Dermis microvascular lymphatic vessel endothelial cell (primary cell): ENCODE results near the gene MRO. TPM values are rescaled to one million over a fixed set of nuclear protein-coding genes. Genes with fewer than 3 reads are reported as not detected.
"Not testable (repeated sequence)": the region's sequence is repeated elsewhere in the genome, so short reads cannot be mapped to it uniquely, and the experiment has no call there.

Experiments used
- DNase-seq, 2 donors: peaks; one replicate each; pipeline versions ENCODE4 v3.0.0 to v3.0.0-alpha.2; 2010; ENCODE audit warnings: low read depth in 2 of 2
- total RNA-seq: library from RNA; depleted of rRNA; stranded (reverse); fragments of >200 nt; gene quantifications from 2 replicates; pipeline ENCODE4 v1.2.1, GENCODE V29; 2014

Gene MRO
- total RNA-seq, 1 donor from 2014 or later, result not detected

DNA sequence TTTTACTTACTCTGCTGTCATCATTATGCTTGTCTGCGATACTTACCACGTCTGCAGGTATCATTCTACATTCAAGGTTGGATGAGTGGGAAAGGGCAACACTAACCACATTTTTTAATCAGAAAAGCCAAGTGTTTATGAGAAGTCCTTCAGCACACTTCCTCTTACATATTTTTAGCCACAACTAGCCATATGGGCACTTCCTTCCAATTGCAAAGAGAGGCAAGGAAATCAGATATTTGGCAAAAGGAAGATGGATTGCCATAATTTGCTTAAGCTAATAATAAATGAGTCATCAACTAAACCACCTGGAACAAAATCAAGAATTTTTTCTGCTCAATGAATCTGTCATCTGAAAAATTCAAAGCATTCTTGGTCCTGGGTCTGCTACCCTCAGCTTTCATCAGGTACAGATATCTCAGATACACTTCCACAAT, 16.7 kb upstream of the MRO start:
- peak; percentile 56 to 84 for DNase-seq

DNA sequence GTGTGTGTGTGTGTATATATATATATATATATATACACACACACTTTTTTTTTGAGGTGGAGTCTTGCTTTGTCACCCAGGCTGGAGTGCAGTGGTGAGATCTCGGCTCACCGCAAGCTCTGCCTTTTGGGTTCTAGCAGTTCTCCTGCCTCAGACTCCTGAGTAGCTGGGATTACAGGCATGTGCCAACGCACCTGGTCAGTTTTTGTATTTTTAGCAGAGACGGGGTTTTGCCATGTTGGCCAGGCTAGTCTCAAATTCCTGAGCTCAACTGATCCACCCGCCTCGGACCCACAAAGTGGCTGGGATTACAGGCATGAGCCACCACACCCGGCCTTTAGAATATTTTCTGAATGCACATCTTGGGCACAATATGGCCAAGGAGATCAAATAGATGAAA, 13.7 kb upstream of the MRO start:
- DNase-seq, result not testable (repeated sequence)

DNA sequence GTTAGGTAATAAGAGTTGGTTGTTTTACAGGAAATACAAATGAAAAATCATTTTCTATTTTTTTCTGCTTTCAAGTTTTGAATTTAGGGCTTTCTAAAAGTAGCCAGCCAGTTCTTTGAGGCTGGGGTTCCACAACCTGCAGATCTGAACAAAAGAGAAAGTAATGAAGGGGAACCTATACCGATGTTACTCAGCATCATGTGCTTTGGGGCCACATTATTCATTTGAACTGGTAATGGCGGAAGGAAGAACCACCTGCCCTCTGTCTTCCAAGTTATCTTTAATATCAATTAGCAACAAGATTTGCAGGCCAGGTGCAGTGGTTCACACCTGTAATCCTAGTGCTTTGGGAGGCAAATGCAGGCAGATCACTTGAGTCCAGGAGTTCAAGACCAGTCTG, 12.9 kb upstream of the MRO start:
- DNase-seq, result no peak

DNA sequence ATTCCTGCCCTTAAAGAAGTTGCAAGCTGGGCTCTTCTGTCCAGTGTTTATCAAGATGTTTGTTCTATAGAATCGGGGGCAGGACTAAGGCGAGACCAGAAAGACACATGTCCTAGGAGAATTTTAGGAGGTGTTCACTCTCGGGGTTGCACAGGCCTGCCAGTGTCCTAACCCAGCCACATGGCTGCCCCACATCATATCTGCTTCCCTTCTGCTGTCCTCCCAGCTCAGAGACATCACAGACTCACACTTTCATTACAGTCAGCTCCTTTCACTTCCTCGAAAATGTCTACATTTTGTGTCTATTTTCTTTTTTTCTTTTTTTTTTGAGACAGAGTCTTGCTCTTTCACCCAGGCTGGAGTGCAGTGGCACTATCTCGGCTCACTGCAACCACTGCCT, 10.7 kb upstream of the MRO start:
- no peak for DNase-seq

DNA sequence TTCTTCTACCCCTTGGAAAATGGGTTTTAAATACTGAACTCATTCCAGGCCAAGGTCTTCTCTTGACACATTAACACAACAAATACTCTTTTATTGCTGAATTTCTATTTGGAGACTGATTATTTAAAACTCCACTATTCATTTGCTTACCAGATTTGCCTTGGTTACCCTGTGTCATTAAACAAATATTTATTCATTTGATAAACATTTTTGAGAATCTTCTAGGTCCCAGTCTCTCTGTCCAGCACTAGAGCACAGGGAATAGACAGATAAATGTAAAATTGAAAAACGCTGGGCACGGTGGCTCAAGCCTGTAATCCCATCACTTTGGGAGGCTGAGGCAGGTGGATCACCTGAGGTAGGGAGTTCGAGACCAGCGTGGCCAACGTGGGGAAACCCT, 9.8 kb upstream of the MRO start:
- no peak for DNase-seq

DNA sequence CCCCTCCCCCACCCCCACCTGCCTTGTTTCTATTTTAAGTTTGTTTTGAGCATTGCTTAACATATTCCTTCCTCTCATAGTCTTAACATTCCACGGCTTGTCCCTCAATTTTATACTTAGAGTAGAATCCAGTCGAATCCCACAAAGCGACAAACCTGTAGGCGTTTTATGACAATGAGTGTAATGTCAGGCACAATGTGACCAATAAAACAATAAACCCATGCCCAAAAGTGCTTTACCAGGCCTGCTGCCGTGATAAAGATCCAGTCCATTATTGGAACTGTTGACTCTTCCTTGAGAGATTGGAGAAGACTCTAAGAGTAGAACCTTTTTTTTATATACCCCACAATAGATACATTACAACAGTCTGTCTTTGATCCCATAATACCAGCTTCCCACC, 6.2 kb upstream of the MRO start:
- no peak for DNase-seq

DNA sequence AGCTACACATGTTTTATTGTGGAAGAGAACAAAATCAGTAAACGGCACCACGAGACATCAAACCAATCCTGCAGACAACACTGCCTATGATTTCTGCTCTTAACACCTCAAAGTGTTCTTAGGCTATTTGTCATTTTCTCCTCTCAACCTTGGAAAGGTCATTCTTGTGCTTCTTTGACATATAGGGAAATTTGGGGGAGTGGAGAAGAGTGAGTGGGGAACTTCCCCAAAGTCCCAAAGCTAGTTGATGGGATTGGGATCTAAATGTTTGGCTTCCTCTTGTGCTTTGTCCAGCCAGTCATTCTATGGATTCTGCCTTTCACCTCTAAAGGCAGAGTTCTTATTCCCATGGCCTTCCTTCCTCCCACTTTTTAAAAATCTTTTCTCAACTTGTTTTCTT, 5.8 kb upstream of the MRO start:
- no peak for DNase-seq

DNA sequence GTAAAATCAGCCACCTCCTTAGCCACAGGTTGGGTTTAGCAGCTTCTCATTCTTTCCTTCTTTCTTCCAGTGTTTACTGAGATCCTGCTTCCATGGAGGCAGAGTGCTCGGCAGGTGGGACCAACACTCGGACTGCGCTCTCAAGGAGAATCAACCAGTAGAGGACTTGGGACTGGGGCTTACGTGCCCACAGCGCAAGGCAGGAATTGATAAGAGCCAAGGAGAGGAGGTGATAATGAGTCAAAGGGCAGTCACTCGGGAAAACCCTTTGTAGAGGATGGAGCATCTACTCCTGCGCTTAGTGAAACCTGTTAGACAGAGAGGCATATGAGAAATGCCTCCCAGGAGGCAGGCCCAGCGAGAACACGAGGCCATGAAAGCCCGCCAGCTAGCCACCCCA, 2.9 kb upstream of the MRO start:
- DNase-seq, result no peak

DNA sequence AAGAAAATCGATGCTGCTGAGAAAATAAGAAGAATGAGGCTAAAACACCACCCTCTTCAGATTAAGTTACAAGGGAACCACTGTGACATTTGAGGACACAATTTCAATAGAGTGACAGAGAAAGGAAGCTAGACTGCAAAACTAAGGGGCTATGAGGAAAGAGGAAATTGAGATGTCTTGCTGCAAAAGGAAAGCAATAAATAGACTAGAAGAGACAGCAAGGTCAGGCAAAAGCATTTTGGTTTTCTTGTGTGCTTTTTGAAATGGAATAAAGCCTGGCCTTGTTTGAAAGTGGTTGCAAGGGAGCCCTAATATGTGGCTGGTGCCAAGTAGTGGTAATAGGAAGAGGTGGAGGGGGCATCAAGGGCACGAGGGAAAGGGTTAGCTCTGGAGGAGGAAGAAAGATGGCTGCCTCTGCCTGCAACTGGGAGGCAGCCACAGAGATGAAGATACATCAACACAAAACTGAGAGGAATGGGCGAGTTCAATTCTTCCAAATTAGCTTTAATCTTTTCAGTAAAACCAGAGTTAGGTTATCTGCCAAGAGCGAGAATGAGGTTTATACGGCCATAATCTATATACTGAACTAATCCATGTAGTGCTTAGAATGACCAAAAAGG, 1.2 kb upstream of the MRO start:
- no peak for DNase-seq

DNA sequence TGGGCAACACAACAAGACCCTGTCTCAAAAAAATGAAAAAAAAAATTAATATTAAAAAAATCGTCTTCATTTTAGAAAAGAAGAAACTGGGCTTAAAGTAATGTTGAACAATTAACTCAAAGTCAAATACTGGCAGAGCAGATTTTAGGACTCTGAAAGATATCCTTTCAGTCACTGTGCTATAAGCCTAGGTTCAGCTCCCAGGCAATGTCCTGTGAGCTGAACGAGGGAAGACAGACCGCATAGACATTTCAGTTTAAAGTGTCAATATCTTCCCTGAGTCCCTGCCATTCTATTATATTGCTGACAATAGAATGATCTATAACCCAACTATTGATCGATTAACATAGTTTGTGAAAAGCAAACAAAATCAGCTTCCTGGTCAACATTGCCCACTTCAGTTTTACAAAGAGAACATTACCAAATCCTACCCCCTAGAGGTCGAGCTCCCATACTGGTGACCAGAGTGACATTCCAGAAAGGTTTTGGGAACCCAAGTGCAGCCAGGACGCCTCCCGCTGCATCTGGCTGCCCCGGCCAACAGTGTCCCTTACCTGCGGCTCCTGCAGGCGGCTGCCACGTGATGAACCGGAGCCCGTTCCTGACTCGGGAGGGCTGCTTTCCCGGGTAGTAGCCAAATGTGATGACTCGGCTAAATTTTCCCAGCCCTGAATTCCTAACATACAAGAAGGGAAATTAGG, 639 bp downstream of the MRO start:
- DNase-seq, result no peak

DNA sequence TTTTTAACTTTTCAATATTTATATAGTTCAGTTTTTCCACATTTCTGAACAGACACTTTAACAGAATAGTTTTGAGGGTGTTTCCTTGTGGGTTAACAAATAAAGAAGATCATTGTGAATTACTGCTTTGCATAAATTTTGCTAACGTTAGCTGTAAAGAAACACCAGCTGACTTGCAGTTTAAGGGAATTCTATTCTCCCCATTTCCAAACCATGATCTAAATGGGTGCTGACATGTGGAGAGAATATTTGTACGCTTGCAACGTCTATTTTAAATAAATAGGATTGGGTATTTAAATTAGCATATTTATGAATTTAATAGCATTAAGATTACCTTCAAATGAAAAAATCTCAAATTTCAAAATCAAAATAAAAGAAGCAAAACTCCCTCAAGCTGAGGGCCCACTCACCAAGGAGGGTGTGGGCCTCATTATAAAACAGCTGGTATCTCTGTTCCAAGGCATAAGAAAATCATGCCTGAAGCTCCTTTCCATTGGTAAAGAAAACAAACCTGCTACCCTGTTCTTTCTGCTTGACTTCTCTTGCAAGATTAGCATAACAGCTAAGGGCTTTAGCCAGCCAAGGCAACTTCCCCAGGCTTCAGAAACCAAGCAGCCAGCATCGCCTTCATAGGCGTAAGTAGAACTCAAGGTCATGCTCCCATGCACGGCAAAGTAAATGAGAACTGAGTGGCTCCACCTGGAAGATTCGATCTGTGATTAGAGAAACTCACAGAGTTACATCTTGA, 3.2 kb downstream of the MRO start:
- no peak for DNase-seq

DNA sequence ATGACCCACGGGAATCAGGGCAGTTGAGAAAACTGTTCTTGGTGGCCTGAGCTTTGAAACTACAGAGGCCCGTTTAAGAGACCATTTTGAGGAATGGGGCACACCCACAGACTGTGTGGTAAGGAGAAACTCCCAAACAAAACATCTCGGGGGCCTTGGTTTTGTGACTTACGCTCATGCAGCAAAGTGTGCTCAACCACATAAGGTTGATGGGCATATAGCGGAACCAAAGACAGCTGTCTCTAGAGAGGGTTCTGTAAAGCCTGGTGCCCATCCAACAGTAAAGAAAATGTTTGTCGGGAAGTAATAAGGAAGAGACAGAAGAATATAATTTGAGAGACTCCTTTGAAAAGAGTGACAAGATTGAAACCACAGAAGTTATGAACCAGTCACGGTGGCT, 5.4 kb downstream of the MRO start:
- DNase-seq, result no peak

DNA sequence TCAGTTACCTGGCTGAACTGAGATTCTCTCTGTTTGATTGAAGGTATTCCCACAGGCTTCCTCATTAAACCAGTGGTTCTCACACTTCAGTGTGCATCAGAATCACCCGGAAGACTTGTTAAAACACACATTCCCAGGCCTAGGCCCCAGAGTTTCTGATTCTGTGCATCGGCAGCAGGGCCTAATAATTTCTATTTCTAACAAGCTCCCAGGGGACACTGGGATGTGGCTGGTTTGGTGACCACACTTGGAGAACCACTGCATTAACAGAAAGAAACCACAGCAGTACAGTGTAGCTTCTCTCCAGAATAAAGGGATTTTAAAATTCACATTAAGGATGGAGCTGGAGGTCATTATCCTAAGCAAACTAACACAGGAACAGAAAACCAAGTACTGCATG, 6.5 kb downstream of the MRO start:
- no peak for DNase-seq

DNA sequence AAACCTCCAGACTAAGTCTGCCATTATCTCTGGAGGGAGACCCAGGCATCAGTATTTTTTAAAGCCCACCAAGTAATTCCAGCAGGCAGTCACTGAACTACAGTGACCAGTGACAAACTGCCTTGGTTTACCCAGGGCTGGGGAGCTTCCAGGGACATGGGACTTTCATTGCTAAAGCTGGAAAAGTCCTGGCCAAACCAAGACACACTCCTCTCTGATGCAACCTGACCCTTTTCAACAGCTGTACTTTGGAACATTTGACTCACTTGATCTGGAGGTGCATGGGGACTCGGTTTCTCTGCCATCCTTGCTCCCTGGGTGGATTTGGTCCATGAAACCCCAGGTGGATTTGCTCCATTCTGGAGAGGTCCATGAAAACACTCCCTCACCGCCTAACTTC, 7.0 kb downstream of the MRO start:
- no peak for DNase-seq

DNA sequence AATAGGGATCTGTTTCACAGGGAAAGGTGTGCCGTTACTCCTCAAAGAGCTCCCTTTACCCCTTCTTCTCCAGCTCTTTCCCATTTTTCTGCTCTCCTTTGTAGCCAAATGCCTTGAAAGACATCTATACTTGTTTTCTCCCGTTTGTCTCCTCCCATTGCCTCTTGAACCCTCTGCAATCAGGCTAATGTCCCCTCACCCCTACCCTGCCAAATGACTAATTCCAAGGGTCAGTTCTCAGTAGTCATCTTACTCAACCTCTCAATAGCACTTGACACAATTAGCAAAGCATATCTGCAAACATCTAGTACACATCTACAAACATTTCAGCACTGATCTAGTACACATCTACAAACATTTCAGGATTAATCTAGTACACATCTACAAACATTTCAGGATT, 12.6 kb downstream of the MRO start:
- DNase-seq, result no peak

DNA sequence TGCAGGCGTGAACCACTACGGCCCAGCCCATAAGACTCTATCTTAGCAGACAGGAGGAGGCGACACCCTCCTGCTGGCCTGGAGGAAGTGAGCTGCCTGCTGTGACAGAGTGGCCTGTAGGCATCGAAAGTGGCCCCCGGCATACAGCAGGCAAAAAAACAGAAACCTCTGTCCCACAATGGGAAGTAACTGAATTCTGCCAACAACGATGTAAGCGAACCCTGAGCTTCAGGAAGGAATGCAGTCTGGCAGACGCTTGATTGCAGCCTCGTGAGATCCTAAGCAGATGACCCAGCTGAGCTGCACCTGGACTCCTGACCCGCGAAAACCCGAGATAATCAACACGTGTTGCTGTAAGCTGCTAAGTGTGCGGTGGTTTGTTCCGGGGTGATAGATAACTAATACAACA, 13.6 kb downstream of the MRO start:
- no peak for DNase-seq

DNA sequence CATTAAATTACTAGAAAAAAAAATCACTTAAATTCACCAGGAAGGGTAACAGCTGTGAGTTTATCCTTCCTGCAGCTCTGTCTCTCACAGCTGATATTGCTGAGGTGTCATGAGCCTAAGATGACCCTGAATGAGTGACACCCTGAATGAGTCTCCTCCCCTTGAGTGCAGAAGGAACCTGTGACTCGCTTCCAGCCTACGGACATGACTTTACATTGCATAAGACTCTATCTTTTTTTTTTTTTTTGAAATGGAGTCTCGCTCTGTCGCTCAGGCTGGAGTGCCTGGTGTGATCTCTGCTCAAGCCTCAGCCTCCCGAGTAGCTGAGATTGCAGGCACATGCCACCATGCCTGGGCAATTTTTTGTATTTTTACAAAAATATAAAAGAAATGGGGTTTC, 14.1 kb downstream of the MRO start:
- DNase-seq, result no peak

DNA sequence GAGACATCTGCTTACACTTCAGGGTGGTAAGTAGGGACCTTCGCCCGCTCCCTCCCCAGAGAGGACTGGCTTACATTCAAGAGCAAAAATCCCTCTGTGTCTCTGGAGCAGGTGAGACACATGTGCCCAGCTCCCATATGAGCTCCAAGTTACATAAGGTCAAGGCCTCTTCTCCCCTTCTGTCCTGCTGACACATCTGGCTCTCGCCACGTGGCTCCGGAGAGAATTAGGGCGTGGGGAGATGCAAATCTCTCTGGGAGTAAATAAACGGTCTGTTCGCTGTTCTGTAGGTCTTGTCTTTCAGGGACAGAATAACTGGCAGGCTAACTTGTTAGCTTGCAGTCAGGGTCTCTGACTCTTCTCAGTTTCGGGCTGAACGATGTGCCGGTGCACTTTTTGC, 16.2 kb downstream of the MRO start:
- DNase-seq, result no peak

DNA sequence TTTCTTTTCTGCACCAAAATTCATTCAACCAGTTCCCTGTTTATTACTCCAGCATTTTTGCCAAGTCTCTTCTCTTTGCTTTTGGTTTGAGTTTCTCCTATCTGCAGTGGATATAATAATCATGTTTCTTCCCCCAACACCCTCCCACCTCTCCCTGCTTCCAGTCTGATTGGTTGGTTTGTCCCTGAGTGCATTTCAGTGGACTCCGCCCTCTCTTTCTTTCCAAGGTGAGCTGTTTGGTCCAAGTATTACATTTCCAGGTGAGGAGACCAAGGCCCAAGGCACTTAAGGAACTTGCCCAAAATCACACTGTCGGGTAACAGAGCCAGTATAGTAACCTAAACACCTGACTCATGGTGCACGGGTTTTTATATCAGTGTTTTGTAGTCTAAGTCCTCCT, 17.7 kb downstream of the MRO start:
- DNase-seq, result no peak

DNA sequence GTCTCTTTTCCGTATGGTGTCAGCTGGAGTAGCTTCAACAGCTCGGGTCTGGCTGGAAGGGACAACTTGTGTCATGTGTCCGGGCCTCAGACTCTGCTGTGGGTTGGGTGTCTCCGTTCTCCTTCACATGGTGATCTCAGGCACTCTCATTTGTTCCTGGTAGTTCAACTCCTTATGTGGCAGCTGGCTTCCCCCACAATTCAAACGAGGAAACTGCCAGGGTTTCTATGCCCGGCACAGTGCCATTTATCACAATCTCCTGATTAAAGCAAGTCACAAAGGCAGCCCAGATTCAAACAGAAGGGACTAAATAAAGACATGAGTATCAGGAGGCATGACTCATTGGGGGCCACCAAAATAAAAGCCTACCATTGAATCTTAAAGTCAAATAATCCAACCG, 22.7 kb downstream of the MRO start:
- DNase-seq, result no peak

DNA sequence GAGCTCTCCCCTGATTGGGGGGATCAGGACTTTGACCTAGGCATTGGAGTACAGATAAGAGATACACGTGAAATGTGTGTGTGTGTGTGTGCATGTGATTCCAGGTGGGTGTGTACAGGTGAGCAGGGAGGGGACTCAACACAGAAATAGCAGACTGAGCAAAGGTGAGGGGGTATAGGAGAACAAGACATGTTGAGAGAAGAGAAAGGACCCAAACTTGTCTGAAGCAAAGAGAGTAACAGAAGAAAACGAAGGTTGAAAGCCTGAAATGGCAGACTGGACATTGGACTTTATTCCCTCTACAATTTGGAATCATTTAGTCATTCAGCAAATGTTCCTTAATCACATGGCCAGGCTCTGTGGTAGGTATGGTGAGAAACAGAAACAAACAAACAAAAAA, 23.3 kb downstream of the MRO start:
- no peak for DNase-seq

DNA sequence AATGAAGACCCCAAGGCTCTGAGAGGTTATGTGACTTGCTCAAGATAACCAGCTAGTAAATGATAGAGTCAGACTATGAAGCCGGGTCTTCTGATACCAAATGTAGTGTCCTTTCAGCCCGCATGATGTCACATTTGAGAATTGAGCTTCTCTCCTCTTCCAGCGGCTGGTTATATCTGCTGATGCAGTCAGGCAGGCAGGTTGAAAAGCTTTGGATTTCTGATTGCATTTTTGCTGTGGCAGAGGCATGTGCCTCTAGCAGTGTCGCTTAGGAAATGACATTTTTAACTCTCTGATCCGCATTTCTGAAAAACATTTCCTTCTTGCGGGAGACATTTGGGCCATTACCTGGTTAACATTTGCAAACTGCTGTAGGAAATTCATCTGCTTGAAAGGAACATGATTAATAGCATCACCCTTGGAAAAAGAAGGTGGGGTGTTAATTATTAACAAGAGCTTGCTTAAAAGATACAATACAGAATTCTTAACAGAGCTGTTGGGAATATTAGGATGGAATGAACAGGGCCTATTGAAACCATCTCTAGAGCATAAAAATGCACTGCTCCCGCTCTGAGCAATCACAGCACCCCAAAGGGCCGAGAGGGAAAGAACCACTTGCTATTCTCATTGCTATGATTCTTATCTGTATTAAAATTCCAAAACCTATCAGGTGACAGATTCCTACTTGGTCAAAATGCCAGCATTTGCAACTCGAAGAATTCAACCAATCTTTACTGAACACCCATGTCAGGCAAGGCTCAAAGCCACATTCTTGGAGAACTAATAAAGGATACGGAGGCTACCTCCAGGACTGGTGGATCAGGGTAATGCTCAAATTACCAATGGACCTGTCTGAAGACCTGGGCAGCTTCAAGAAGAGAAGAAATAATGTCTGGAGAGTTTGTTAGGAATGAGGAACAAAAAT, 25.9 kb downstream of the MRO start:
- no peak for DNase-seq
